ENCODE measurements around the gene SCN8A. TPM values are rescaled to one million over a fixed set of nuclear protein-coding genes. Genes with fewer than 3 reads are reported as not detected.

The SCN8A gene
- total RNA-seq, 1 donor from 2014 or later = 2.0 TPM

- H3K27me3 ChIP-seq = peaks cover 28% of the 10 kb centered on the region
- DNase-seq (ENCODE audit: low spot score in 2 of 2) = no peak
- intact Hi-C loops (cut with DNase I) = no loop called here
- H3K36me3 ChIP-seq = no peaks in the 10 kb centered on the region
- no peak overlapping the region for H3K4me3 ChIP-seq
- TF ChIP-seq, protein P1, sequence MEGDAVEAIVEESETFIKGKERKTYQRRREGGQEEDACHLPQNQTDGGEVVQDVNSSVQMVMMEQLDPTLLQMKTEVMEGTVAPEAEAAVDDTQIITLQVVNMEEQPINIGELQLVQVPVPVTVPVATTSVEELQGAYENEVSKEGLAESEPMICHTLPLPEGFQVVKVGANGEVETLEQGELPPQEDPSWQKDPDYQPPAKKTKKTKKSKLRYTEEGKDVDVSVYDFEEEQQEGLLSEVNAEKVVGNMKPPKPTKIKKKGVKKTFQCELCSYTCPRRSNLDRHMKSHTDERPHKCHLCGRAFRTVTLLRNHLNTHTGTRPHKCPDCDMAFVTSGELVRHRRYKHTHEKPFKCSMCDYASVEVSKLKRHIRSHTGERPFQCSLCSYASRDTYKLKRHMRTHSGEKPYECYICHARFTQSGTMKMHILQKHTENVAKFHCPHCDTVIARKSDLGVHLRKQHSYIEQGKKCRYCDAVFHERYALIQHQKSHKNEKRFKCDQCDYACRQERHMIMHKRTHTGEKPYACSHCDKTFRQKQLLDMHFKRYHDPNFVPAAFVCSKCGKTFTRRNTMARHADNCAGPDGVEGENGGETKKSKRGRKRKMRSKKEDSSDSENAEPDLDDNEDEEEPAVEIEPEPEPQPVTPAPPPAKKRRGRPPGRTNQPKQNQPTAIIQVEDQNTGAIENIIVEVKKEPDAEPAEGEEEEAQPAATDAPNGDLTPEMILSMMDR (IDR thresholded peaks at IDR 0.05) = no peak
- H3K27ac ChIP-seq = no peak overlapping the region
- no peaks in the 10 kb centered on the region for H3K9me3 ChIP-seq
- H3K4me1 ChIP-seq = peaks cover 0 to 14% of the 10 kb centered on the region in 2 donors
Measured at GRCh38 chr12:51845482-51845881, 254.4 kb downstream of the SCN8A start.

- TF ChIP-seq, protein P1 (IDR thresholded peaks at IDR 0.05) = no peak
- H3K4me1 ChIP-seq = peaks cover 0 to 14% of the 10 kb centered on the region in 2 donors
- H3K27me3 ChIP-seq = peaks cover 28% of the 10 kb centered on the region
- intact Hi-C loops (cut with DNase I) = no loop called here
- H3K27ac ChIP-seq = no peak overlapping the region
- peak overlapping the region in 1 of 2 donors; percentile 69 for H3K4me3 ChIP-seq
- no peaks in the 10 kb centered on the region for H3K36me3 ChIP-seq
- no peak for DNase-seq (ENCODE audit: low spot score in 2 of 2)
- no peaks in the 10 kb centered on the region for H3K9me3 ChIP-seq
Measured at GRCh38 chr12:51846271-51846691, 255.2 kb downstream of the SCN8A start.

GRCh38 chr12:51846911-51847642 is 256.0 kb downstream of the SCN8A start:
- H3K27me3 ChIP-seq = peaks cover 28% of the 10 kb centered on the region
- intact Hi-C loops (cut with DNase I) = no loop called here
- DNase-seq (ENCODE audit: low spot score in 2 of 2) = no peak
- H3K36me3 ChIP-seq = no peaks in the 10 kb centered on the region
- H3K9me3 ChIP-seq = no peaks in the 10 kb centered on the region
- H3K4me1 ChIP-seq = peaks cover 0 to 14% of the 10 kb centered on the region in 2 donors
- peak overlapping the region; percentile 64 to 69 for H3K4me3 ChIP-seq
- H3K27ac ChIP-seq = no peak overlapping the region
- TF ChIP-seq, protein P1 (IDR thresholded peaks at IDR 0.05) = no peak

DNA sequence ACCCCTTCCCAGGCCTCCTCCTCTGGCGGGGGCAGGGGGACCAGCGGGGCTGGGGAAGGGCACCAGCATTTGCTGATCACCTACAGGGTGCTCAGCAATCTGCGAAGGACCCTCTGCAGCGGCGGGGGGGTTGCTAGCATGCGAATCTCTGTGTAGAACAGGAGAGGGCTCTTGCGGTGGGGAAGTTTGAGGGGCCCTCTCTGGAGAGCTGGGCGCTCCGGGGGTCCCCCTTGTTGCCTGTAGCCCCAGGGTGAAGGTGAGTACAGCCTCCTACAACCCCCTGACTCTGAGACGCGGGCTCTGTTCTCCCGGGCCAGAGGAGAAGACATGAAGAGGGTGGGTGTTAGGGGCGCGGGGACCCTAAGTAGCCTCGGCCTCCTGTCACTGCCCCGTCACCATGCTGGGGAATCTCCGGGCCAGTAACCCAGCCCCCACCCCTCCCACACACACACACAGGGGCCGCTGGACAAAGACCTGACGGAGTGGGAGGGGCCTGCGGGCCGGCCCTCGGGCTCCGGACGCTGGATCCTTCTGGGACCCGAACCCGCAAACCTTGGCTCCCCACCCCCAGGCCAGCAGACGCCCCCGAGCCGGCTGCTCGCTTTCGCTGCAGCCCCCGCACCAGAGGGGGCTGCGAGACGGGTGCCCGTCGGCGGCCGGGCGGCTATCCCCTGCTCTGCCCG is 256.8 kb downstream of the SCN8A start:
- intact Hi-C loops (cut with DNase I) = no loop called here
- Histone ChIP-seq H3K9me3 (no peaks in the 10 kb centered on the region), H3K27me3 (peaks cover 28% of the 10 kb centered on the region), H3K4me3 (peak overlapping the region; percentile 64 to 69), H3K36me3 (no peaks in the 10 kb centered on the region), H3K4me1 (peaks cover 0 to 14% of the 10 kb centered on the region in 2 donors), H3K27ac (peak overlapping the region in 1 of 2 donors; percentile 18)
- no peak for DNase-seq (ENCODE audit: low spot score in 2 of 2)
- TF ChIP-seq, protein P1 (IDR thresholded peaks at IDR 0.05) = no peak

GRCh38 chr12:51848326-51848727 is 257.3 kb downstream of the SCN8A start, which contains the start of gene FIGNL2:
FIGNL2 (minus strand) TSS chr12:51848718; CDS start chr12:51822413, 26,305 bp downstream.
- peak within 1 kb of the TSS; percentile 64 to 69 for H3K4me3 ChIP-seq
- H3K4me1 ChIP-seq = peaks cover 0 to 14% of the 10 kb centered on the region in 2 donors
- no peak for DNase-seq (ENCODE audit: low spot score in 2 of 2)
- TF ChIP-seq, protein P1 (IDR thresholded peaks at IDR 0.05) = no peak
- no peaks in the 10 kb centered on the region for H3K36me3 ChIP-seq
- peaks cover 28% of the 10 kb centered on the region for H3K27me3 ChIP-seq
- intact Hi-C loops (cut with DNase I) = no loop called here
- H3K9me3 ChIP-seq = no peaks in the 10 kb centered on the region
- H3K27ac ChIP-seq = peak within 1 kb of the TSS in 1 of 2 donors; percentile 40
